ENCODE measurements around the gene B4GAT1. TPM values are rescaled to one million over a fixed set of nuclear protein-coding genes. Genes with fewer than 3 reads are reported as not detected.

B4GAT1 gene
- total RNA-seq, 1 donor from 2014 or later, result 42.7 TPM

GRCh38 chr11:66315921-66316811, 31.3 kb downstream of the B4GAT1 start:
- Mint-ChIP-seq H3K4me1 (ENCODE audit: low read depth, unreplicated experiment) (peaks cover 47% of the 10 kb centered on the region), H3K36me3 (ENCODE audit: unreplicated experiment) (no peaks in the 10 kb centered on the region), H3K9me3 (ENCODE audit: unreplicated experiment) (peaks cover 32% of the 10 kb centered on the region), H3K27me3 (ENCODE audit: unreplicated experiment) (peaks cover 29% of the 10 kb centered on the region), H3K4me3 (ENCODE audit: unreplicated experiment) (peak overlapping the region; percentile 55), H3K27ac (ENCODE audit: unreplicated experiment) (peak overlapping the region; percentile 82)
- no peak for DNase-seq
- TF ChIP-seq CTCF (IDR thresholded peaks at IDR 0.05; ENCODE audit: partially characterized antibody, unreplicated experiment), result no peak

- Mint-ChIP-seq H3K27ac (ENCODE audit: unreplicated experiment) (peak overlapping the region; percentile 82), H3K4me3 (ENCODE audit: unreplicated experiment) (peak overlapping the region; percentile 71)
- no peak for DNase-seq
These were observed 31.9 kb downstream of the B4GAT1 start for GRCh38 chr11:66315498-66315885.

GRCh38 chr11:66314561-66315497, 32.6 kb downstream of the B4GAT1 start:
- H3K36me3 Mint-ChIP-seq (ENCODE audit: unreplicated experiment), result no peaks in the 10 kb centered on the region
- no peak for DNase-seq
- peaks cover 26% of the 10 kb centered on the region for H3K9me3 Mint-ChIP-seq (ENCODE audit: unreplicated experiment)
- H3K27me3 Mint-ChIP-seq (ENCODE audit: unreplicated experiment), result peaks cover 29% of the 10 kb centered on the region
- H3K27ac Mint-ChIP-seq (ENCODE audit: unreplicated experiment), result peak overlapping the region; percentile 97
- H3K4me3 Mint-ChIP-seq (ENCODE audit: unreplicated experiment), result peak overlapping the region; percentile 75
- peaks cover 51% of the 10 kb centered on the region for H3K4me1 Mint-ChIP-seq (ENCODE audit: low read depth, unreplicated experiment)
- no peak for TF ChIP-seq CTCF (IDR thresholded peaks at IDR 0.05; ENCODE audit: partially characterized antibody, unreplicated experiment)

More at GRCh38 chr11:66315498-66315885, 31.9 kb downstream of the B4GAT1 start:
- peaks cover 29% of the 10 kb centered on the region for H3K27me3 Mint-ChIP-seq (ENCODE audit: unreplicated experiment)
- no peak for TF ChIP-seq CTCF (IDR thresholded peaks at IDR 0.05; ENCODE audit: partially characterized antibody, unreplicated experiment)
- no peaks in the 10 kb centered on the region for H3K36me3 Mint-ChIP-seq (ENCODE audit: unreplicated experiment)
- peaks cover 50% of the 10 kb centered on the region for H3K4me1 Mint-ChIP-seq (ENCODE audit: low read depth, unreplicated experiment)
- peaks cover 32% of the 10 kb centered on the region for H3K9me3 Mint-ChIP-seq (ENCODE audit: unreplicated experiment)

GRCh38 chr11:66314186-66314501, 33.3 kb downstream of the B4GAT1 start:
- DNase-seq, result no peak
- Mint-ChIP-seq H3K4me1 (ENCODE audit: low read depth, unreplicated experiment) (peaks cover 55% of the 10 kb centered on the region), H3K4me3 (ENCODE audit: unreplicated experiment) (peak overlapping the region; percentile 75), H3K36me3 (ENCODE audit: unreplicated experiment) (no peaks in the 10 kb centered on the region), H3K27me3 (ENCODE audit: unreplicated experiment) (peaks cover 27% of the 10 kb centered on the region), H3K27ac (ENCODE audit: unreplicated experiment) (peak overlapping the region; percentile 97), H3K9me3 (ENCODE audit: unreplicated experiment) (peaks cover 25% of the 10 kb centered on the region)
- no peak for TF ChIP-seq CTCF (IDR thresholded peaks at IDR 0.05; ENCODE audit: partially characterized antibody, unreplicated experiment)
